Mammary microvascular endothelial cell (primary cell): ENCODE data around the gene ADAMTSL5. TPM values are rescaled to one million over a fixed set of nuclear protein-coding genes. Genes with fewer than 3 reads are reported as not detected.

Source experiments
- total RNA-seq: library from RNA; depleted of rRNA; stranded (reverse); fragments of >200 nt; gene quantifications from 2 replicates; pipeline ENCODE4 v1.2.3, GENCODE V29; 2015

The ADAMTSL5 gene
- total RNA-seq, result not detected in 2 replicates

DNA sequence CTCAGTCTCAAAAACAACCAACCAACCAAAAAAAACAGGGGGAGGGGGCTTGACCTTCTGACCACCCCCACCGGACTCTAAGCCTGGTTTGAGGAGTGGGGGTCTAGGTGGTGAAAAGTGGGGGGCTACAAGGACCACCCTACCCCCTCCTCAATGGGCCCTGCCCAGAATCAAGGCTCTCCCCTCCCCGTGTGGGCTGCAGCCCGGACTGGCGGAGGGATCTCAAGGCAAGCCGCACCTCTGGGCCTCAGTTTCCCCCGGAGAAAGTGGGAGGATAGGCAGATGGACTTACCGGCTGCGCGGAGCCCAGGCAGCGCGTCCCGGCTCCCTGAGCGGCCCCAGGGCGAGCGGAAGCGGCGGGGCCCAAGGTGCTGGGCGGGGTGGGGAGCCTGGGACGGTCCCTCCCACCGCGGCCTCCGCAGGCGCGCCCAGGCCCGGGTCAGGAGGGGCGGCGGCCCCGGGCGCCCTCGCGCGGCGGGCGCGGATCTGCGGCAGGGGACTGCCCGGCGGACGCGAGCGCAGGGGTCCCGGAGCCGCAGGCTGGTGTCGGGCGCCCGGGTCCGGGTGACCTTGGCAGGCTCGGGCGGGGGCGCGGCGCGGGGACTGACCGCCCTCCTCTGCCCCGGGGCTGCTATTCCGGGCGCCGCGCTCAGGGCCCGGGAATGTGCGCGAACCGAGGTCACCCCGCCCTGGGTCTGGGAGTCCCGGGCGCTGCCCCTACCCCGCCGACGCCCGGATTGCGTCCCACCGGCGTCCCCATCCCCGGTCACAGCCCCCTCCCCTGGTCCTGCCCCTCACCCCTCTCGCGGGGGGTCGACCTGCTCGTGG is at the start of gene ADAMTSL5:
ADAMTSL5 (minus strand) TSS at position 349 of the 828 bp plus-strand sequence. CDS start 2,076 bp downstream, outside the sequence.

GRCh38 chr19:1523412-1524286 is 10.8 kb upstream of the ADAMTSL5 start, which contains the start of gene PLK5:
Gene PLK5, plus strand, starts transcription at chr19:1524077. Its CDS starts 2,920 bp downstream, at chr19:1526997.

DNA sequence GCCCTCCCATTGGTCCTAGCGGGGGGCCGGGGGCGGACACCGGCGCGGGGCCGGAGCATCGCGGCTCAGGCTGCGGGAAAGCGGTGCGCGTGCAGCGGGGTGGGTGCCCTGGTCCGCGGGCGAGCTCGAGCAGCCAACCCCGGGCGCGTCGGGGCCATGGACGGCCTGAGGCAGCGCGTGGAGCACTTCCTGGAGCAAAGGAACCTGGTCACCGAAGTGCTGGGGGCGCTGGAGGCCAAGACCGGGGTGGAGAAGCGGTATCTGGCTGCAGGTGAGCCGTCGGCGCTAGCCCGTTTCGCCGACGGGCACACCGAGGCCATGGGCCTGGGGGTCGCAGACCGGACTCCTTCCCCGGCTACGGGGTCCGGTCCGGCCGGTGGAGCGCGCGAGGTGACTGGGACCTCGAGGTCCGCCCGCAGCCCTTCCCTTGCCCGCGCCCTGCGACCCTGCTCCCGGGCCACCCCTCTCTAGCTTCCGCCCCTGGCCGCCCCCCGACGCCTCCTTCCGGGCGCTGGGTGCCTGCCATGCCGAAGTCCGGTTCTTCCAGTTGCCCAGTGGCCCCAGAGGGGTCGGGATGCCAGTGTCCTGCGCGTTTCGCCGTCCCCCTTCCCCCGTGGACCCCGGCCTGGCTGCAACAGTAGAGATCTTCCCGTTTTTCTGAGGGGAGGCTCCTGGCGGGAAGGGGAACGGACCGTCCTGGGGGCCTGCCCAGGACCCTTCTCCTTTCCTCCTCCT is 21.5 kb downstream of the ADAMTSL5 start, which contains the start of gene REEP6:
REEP6 (plus strand) TSS at position 68 of the 735 bp plus-strand sequence; CDS start at position 157, 89 bp downstream.

GRCh38 chr19:1490311-1491113 is 22.3 kb downstream of the ADAMTSL5 start, which contains the start of gene PCSK4:
Gene PCSK4, minus strand, starts transcription at chr19:1490350. Its CDS starts 4 bp downstream, at chr19:1490346.

DNA sequence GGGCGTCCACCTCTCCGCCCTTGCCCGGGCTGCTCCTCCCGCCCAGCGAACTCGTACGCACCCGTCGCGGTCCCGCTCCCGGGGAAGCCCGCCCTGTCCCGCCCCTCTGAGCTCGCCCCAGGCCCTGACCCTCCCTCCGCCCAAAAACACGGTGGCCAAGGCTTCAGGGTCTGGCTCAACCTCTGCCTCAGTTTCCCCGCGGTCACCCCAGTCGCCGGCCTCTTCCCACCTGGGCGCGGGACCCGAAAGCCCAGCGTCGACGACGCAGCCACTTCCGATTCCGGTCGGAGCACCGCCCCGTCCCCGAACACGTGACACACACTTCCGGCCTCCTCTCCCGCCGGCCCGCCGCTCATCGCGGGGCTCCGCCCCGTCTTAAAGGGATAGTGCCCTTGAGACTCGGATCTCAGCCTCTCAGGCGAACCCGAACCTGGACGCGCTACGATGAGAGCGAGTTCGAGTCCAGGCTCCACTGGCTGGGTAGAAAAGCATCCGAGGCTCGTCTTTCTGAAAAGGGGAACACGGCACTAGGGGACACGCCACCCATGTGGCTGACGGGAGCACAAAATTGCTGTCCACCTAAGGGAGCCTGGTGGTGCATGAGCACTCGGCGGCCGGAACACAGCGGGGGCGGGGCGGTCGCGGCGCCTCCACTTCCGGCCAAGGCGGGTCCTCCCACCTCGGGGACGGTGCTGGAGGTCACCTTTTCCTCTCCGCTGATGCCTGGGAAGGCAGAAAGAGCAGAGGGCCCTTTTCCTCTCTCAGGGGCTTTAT is 33.7 kb downstream of the ADAMTSL5 start, which contains the start of gene C19orf25:
C19orf25 (minus strand) TSS at position 282 of the 774 bp plus-strand sequence. CDS start 312 bp downstream, outside the sequence.

Other genes starting within 250 kb of the ADAMTSL5 start
- 145 and 160 TPM in 2 replicates for gene CIRBP, start 243.7 kb downstream of the ADAMTSL5 start, total RNA-seq
- gene FAM174C, start 237.5 kb downstream of the ADAMTSL5 start, total RNA-seq, result 86.5 and 107 TPM in 2 replicates
- not detected in 2 replicates for gene EFNA2, start 227.1 kb downstream of the ADAMTSL5 start, total RNA-seq
- gene NDUFS7, start 129.1 kb downstream of the ADAMTSL5 start, total RNA-seq, result 206 and 213 TPM in 2 replicates
- gene GAMT, start 111.5 kb downstream of the ADAMTSL5 start, total RNA-seq, result 15.4 and 18.3 TPM in 2 replicates
- 83.3 and 92.8 TPM in 2 replicates for gene DAZAP1, start 105.4 kb downstream of the ADAMTSL5 start, total RNA-seq
- gene RPS15, start 74.6 kb downstream of the ADAMTSL5 start, total RNA-seq, result 3,210 and 3,696 TPM in 2 replicates
- gene APC2, start 62.9 kb downstream of the ADAMTSL5 start, total RNA-seq, result not detected in 2 replicates
- gene C19orf25, start 33.8 kb downstream of the ADAMTSL5 start, total RNA-seq, result 16.1 and 20.4 TPM in 2 replicates
- gene PCSK4, start 22.7 kb downstream of the ADAMTSL5 start, total RNA-seq, result 0.13 and 0.94 TPM in 2 replicates
- 1.1 and 2.7 TPM in 2 replicates for gene REEP6, start 21.8 kb downstream of the ADAMTSL5 start, total RNA-seq
- not detected in 2 replicates for gene PLK5, start 11.1 kb upstream of the ADAMTSL5 start, total RNA-seq
- gene MEX3D, start 55.3 kb upstream of the ADAMTSL5 start, total RNA-seq, result 75.3 and 76.9 TPM in 2 replicates
- gene MBD3, start 79.8 kb upstream of the ADAMTSL5 start, total RNA-seq, result 150 and 169 TPM in 2 replicates
- 75.2 and 85.2 TPM in 2 replicates for gene UQCR11, start 92.4 kb upstream of the ADAMTSL5 start, total RNA-seq
- 197 and 208 TPM in 2 replicates for gene TCF3, start 139.6 kb upstream of the ADAMTSL5 start, total RNA-seq
- not detected in 2 replicates for gene ONECUT3, start 240.5 kb upstream of the ADAMTSL5 start, total RNA-seq